ENCODE measurements around the gene CTSZ. TPM values are rescaled to one million over a fixed set of nuclear protein-coding genes. Genes with fewer than 3 reads are reported as not detected.

CTSZ gene
- total RNA-seq, 2 experiments from 2014 or later, result 32.9 to 34.8 TPM

DNA sequence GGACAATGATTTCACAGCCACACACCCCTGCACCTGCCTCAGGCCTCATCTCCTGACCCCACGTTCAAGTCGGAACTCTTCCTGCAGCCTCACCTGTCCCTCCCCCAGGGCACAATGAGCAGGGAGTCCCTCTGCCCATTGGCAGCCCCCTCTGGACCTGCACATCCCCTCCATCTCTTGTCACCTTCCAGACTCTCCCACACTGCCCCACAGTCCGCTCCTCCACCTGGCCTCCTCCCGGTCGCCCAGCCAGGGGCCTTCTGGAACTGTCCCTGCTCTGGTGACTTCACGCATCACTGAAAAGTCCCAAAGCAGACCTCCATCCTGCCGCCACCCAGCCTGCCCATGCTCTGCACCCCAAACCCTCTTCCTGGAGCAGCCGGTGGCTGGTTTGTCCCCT lies 4.7 kb downstream of the CTSZ start:
- H3K27me3 Mint-ChIP-seq, result no peaks in the 10 kb centered on the region
- no peaks in the 10 kb centered on the region for H3K9me3 Mint-ChIP-seq
- peaks cover 13% of the 10 kb centered on the region for H3K36me3 Mint-ChIP-seq
- DNase-seq, result no peak
- ChIA-PET CTCF (no interaction called here), POLR2A (interaction anchor here (0.7 kb wide), 1 partner anchor 12 kb away, joined by 3 read pairs; no protein-coding TSS in a partner anchor)
- no peak overlapping the region for H3K4me3 Mint-ChIP-seq
- H3K27ac Mint-ChIP-seq, result no peak overlapping the region
- peaks cover 27% of the 10 kb centered on the region for H3K4me1 Mint-ChIP-seq (ENCODE audit: low read depth)
- intact Hi-C loops (cut with micrococcal nuclease), result no loop called here

GRCh38 chr20:59001449-59002171 lies 5.4 kb downstream of the CTSZ start:
- intact Hi-C loops (cut with micrococcal nuclease), result no loop called here
- no peak for DNase-seq
- ChIA-PET POLR2A (no interaction called here), CTCF (interaction anchor here (1.5 kb wide), 1 partner anchor 10 kb away, joined by 3 read pairs; no protein-coding TSS in a partner anchor)
- Mint-ChIP-seq H3K4me1 (ENCODE audit: low read depth) (peaks cover 27% of the 10 kb centered on the region), H3K36me3 (peaks cover 18% of the 10 kb centered on the region), H3K27ac (no peak overlapping the region), H3K27me3 (no peaks in the 10 kb centered on the region), H3K9me3 (no peaks in the 10 kb centered on the region), H3K4me3 (no peak overlapping the region)

DNA sequence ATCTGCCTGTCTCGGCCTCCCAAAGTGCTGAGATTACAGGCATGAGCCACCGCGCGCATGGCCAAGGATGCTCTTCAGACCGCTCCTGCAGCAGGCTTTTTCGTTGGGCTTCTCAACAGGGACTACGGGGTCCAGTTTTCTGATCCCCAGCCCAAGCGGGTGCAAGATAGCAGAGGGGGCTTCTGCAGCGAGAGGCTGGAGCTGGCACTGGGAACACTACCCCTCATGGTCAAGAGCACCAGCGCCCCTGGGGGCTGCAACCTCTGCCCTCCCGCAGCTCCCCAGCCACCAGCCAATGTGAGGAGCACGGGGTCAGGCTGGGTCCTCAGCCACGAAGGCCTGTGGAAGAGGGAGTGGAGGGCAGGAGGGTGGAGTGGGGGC lies 6.0 kb downstream of the CTSZ start:
- CTCF ChIA-PET, result interaction anchor here (1.5 kb wide), 1 partner anchor 9 kb away, joined by 3 read pairs; no protein-coding TSS in a partner anchor
- no peaks in the 10 kb centered on the region for H3K9me3 Mint-ChIP-seq
- no peak for DNase-seq
- intact Hi-C loops (cut with micrococcal nuclease), result no loop called here
- POLR2A ChIA-PET, result no interaction called here
- H3K4me1 Mint-ChIP-seq (ENCODE audit: low read depth), result peaks cover 27% of the 10 kb centered on the region
- no peaks in the 10 kb centered on the region for H3K27me3 Mint-ChIP-seq
- no peak overlapping the region for H3K4me3 Mint-ChIP-seq
- H3K27ac Mint-ChIP-seq, result no peak overlapping the region
- peaks cover 24% of the 10 kb centered on the region for H3K36me3 Mint-ChIP-seq

GRCh38 chr20:59000326-59000725 lies 6.7 kb downstream of the CTSZ start:
- Mint-ChIP-seq H3K4me1 (ENCODE audit: low read depth) (peaks cover 20% of the 10 kb centered on the region), H3K36me3 (peaks cover 31% of the 10 kb centered on the region), H3K27ac (no peak overlapping the region), H3K4me3 (no peak overlapping the region), H3K27me3 (no peaks in the 10 kb centered on the region), H3K9me3 (no peaks in the 10 kb centered on the region)
- no peak for DNase-seq
- ChIA-PET CTCF (interaction anchor here (0.6 to 1.5 kb wide), 2 partner anchors 9 to 133 kb away, joined by 3 read pairs; no protein-coding TSS in a partner anchor), POLR2A (interaction anchor here (0.7 kb wide), 1 partner anchor 88 kb away, joined by 4 read pairs; no protein-coding TSS in a partner anchor)
- intact Hi-C loops (cut with micrococcal nuclease), result no loop called here

- peaks cover 32% of the 10 kb centered on the region for H3K36me3 Mint-ChIP-seq
Observed at GRCh38 chr20:58998656-58999055, 8.4 kb downstream of the CTSZ start.

GRCh38 chr20:58997141-58997770 lies 9.8 kb downstream of the CTSZ start:
- Mint-ChIP-seq H3K36me3 (peaks cover 43% of the 10 kb centered on the region), H3K4me3 (no peak overlapping the region), H3K27me3 (no peaks in the 10 kb centered on the region), H3K4me1 (ENCODE audit: low read depth) (no peaks in the 10 kb centered on the region), H3K9me3 (no peaks in the 10 kb centered on the region), H3K27ac (no peak overlapping the region)
- ChIA-PET CTCF (no interaction called here), POLR2A (interaction anchor here (1.5 kb wide), 1 partner anchor 15 kb away, joined by 7 read pairs; no protein-coding TSS in a partner anchor)
- intact Hi-C loops (cut with micrococcal nuclease), result no loop called here
- DNase-seq, result no peak

More at GRCh38 chr20:58998656-58999055, 8.4 kb downstream of the CTSZ start:
- no peak for DNase-seq
- CTCF ChIA-PET, result no interaction called here
- POLR2A ChIA-PET, result no interaction called here
- intact Hi-C loops (cut with micrococcal nuclease), result no loop called here
- Mint-ChIP-seq H3K27me3 (no peaks in the 10 kb centered on the region), H3K27ac (no peak overlapping the region), H3K9me3 (no peaks in the 10 kb centered on the region), H3K4me3 (no peak overlapping the region), H3K4me1 (ENCODE audit: low read depth) (peaks cover 4% of the 10 kb centered on the region)

DNA sequence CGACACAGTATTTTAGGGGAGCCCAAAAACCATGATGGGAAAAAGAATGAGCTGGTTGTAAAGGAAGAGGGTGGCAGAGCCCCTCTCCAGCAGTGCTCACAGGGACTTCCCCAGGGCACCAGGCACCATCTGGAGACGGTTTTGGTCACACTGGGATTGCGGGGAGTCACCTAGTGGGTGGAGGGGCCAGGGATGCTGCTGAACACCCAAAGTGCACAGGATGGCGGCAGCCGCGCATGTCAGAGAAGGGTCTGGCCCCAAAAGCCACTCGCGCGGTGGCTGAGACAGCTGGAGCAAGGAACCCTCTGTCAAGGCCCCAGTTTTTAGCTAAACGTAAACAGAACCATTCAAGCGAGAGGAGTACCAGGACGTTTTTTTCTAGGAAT lies 10.8 kb downstream of the CTSZ start:
- intact Hi-C loops (cut with micrococcal nuclease), result no loop called here
- H3K4me3 Mint-ChIP-seq, result no peak overlapping the region
- no peaks in the 10 kb centered on the region for H3K4me1 Mint-ChIP-seq (ENCODE audit: low read depth)
- no peak for DNase-seq
- ChIA-PET CTCF (no interaction called here), POLR2A (interaction anchor here (1.0 to 1.5 kb wide), 3 partner anchors 11 to 14 kb away, joined by 3 to 7 read pairs (median 4); no protein-coding TSS in a partner anchor)
- H3K27me3 Mint-ChIP-seq, result no peaks in the 10 kb centered on the region
- no peaks in the 10 kb centered on the region for H3K9me3 Mint-ChIP-seq
- H3K27ac Mint-ChIP-seq, result no peak overlapping the region
- peaks cover 49% of the 10 kb centered on the region for H3K36me3 Mint-ChIP-seq

DNA sequence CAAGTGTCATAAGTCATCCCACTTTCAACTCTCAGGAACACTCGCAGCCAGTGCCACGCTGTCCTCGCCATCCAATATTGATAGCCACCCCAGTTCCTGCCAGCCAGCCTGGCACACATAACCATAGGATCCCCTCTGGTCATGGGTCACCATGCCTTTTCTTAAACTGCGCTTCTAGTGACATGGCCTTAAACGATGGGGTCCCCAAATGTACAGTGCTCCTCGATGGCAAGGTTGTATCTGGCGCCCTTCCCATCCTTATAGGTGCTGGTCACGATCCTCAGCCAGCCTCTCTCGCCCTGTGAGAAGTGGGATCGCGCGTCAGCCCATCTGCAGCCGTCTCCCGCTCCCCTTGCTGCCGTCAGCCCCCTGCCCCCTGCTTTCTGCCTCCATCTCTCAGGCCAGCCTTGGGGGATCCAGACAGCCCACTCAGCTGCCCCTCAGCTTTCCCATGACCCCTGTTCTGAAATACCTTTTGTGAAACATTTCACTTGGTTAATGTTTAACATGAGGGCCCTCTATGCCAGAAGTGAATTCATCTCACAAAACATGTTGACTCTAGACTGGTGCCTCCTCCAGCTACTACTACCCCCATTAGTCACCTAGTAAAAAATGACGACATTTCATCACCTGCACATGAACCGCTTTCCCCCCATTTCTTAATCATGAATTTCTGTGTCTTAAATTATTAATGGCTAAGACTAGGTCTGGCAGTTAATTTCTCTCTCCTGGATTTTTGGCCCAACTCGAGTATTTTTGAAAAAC lies 11.4 kb downstream of the CTSZ start:
- Mint-ChIP-seq H3K4me3 (peak overlapping the region; percentile 40), H3K4me1 (ENCODE audit: low read depth) (no peaks in the 10 kb centered on the region), H3K36me3 (peaks cover 55% of the 10 kb centered on the region), H3K27ac (peak overlapping the region; percentile 40), H3K27me3 (no peaks in the 10 kb centered on the region), H3K9me3 (no peaks in the 10 kb centered on the region)
- ChIA-PET CTCF (no interaction called here), POLR2A (interaction anchor here (0.6 to 1.5 kb wide), 4 partner anchors 11 to 75 kb away, joined by 3 to 7 read pairs (median 4); no protein-coding TSS in a partner anchor)
- DNase-seq, result no peak
- intact Hi-C loops (cut with micrococcal nuclease), result no loop called here

DNA sequence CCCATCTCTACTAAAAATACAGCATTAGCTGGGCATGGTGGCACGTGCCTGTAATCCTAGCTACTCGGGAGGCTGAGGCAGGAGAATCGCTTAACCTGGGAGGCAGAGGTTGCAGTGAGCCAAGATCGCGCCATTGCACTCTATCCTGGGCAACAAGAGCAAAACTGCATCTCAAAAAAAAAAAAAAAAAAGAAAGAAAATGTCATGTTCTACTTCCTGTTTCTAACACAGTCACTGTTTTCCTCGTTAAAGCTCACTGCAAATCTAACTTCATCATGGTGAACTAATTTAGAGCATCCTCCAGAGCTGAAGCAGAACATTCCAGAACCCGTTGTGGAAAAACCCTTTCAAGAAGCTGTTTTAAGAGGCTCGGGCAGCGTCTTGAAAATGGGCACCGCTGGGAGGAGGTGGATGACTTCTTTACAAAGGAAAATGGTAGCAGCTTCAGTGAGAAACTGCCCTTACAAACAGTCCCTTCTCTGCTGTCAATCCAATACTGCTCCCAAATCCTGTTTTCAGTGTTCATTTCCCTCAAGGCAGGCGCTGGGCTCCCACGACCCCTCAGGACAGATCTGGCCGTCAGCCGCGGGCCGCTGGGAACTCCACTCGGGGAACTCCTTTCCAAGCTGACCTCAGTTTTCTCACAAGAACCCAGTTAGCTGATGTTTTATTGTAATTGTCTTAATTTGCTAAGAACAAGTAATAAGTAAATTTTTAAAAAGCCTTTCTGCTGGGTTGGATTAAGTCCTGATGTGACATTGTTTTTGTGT lies 12.5 kb downstream of the CTSZ start:
- intact Hi-C loops (cut with micrococcal nuclease), result no loop called here
- CTCF ChIA-PET, result no interaction called here
- Mint-ChIP-seq H3K4me3 (no peak overlapping the region), H3K27me3 (no peaks in the 10 kb centered on the region), H3K4me1 (ENCODE audit: low read depth) (no peaks in the 10 kb centered on the region), H3K27ac (no peak overlapping the region), H3K9me3 (no peaks in the 10 kb centered on the region), H3K36me3 (peaks cover 60% of the 10 kb centered on the region)
- no peak for DNase-seq
- POLR2A ChIA-PET, result no interaction called here

DNA sequence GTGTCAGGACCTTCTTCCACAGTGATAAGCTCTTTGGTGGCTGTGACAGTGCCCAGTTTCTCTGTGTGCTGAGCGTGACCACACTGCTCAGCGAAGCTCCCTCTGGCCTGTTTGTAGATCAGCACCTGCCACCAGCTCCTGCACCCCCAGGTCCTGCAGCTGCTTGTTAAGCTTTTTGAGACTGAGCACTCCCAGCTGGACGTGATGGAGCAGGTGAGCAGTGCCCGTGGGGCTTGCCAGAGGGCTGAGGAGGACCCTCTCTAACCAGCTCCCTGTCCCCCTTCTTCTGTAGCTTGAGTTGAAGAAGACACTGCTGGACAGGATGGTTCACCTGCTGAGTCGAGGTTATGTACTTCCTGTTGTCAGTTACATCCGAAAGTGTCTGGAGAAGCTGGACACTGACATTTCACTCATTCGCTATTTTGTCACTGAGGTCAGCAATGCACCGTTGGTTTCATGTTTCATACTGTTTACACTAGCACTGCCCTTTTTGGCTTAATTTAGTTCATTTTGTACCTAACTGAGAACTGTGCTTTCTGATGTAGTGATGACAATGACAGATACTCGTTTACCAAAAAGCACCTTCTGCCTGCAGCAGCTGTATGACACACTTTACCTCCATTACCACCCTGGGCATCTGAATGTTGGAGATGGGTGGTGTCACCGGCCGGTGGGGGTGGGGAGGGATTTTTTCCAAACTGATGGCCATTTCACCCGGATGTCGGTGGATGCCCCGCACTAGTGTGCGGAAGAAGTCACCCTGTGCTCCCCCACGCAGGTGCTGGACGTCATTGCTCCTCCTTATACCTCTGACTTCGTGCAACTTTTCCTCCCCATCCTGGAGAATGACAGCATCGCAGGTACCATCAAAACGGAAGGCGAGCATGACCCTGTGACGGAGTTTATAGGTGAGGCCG lies 13.5 kb downstream of the CTSZ start:
- ChIA-PET CTCF (interaction anchor here (0.5 to 0.6 kb wide), 2 partner anchors 83 to 580 kb away, joined by 3 to 5 read pairs; no protein-coding TSS in a partner anchor), POLR2A (interaction anchor here (1.0 to 1.3 kb wide), 2 partner anchors 11 to 38 kb away, joined by 3 to 6 read pairs; partner anchors contain the start of gene ATP5F1E)
- Mint-ChIP-seq H3K4me1 (ENCODE audit: low read depth) (no peaks in the 10 kb centered on the region), H3K9me3 (no peaks in the 10 kb centered on the region), H3K27ac (peak overlapping the region; percentile 23), H3K27me3 (no peaks in the 10 kb centered on the region), H3K36me3 (peaks cover 70% of the 10 kb centered on the region), H3K4me3 (no peak overlapping the region)
- no peak for DNase-seq
- intact Hi-C loops (cut with micrococcal nuclease), result no loop called here

DNA sequence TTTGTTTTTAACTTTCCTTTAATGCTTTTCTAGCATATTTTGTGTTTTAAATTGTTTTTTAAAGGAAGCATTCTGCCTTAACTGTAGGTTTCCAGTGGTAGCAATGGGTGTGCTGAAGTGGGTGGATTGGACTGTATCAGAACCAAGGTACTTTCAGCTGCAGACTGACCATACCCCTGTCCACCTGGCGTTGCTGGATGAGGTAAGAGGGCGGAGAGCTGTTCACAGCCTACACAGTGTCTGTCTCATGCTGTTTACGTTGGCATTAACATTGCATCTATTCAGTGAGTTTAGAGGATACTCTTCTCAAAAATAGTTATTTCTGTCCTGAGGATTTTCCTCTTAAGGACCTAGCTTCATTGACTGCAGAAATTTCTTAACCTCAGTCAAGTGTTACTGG lies 14.1 kb downstream of the CTSZ start:
- no peaks in the 10 kb centered on the region for H3K9me3 Mint-ChIP-seq
- no peak for DNase-seq
- ChIA-PET CTCF (no interaction called here), POLR2A (interaction anchor here (1.0 to 1.3 kb wide), 2 partner anchors 10 to 39 kb away, joined by 3 to 6 read pairs; partner anchors contain the start of gene ATP5F1E)
- no peak overlapping the region for H3K27ac Mint-ChIP-seq
- no peaks in the 10 kb centered on the region for H3K27me3 Mint-ChIP-seq
- no peaks in the 10 kb centered on the region for H3K4me1 Mint-ChIP-seq (ENCODE audit: low read depth)
- H3K36me3 Mint-ChIP-seq, result peaks cover 73% of the 10 kb centered on the region
- intact Hi-C loops (cut with micrococcal nuclease), result no loop called here
- H3K4me3 Mint-ChIP-seq, result no peak overlapping the region

All from activated CD4-positive, alpha-beta memory T cell treated with anti-CD3 and anti-CD28 coated beads for 36 hours (primary cell).